ACC112 (cell line): Measurements from ENCODE around the gene NKAPD1.
A peak's percentile ranks its signal among the peaks of the same experiment; 100 is the strongest.
"Not testable (repeated sequence)": the region's sequence is repeated elsewhere in the genome, so short reads cannot be mapped to it uniquely, and the experiment has no call there.

Experiments used
- H2AFZ ChIP-seq: fragments of 200-600 bp; sonication (generic); one replicate; pipeline ENCODE4 v1.6.0; 2017; ENCODE audit warnings: antibody characterized with exemption, low read length; ENCODE audit not compliant: unreplicated experiment
- H3K27ac ChIP-seq: fragments of 200-600 bp; sonication (generic); 2 replicates; pipeline ENCODE4 v1.5.1; 2014; ENCODE audit warnings: low read depth, mild to moderate bottlenecking, antibody characterized with exemption, low read length, moderate library complexity
- H3K27me3 ChIP-seq: fragments of 200-600 bp; sonication (generic); 2 replicates; pipeline ENCODE4 v1.6.1; 2014; ENCODE audit warnings: mild to moderate bottlenecking, antibody characterized with exemption, low read length, moderate library complexity, mixed read lengths; ENCODE audit not compliant: insufficient read depth
- H3K36me3 ChIP-seq: fragments of 200-600 bp; sonication (generic); 2 replicates; pipeline ENCODE4 v1.6.1; 2016; ENCODE audit warnings: mild to moderate bottlenecking, antibody characterized with exemption, low read length, moderate library complexity, mixed read lengths; ENCODE audit not compliant: insufficient read depth
- H3K4me1 ChIP-seq: fragments of 200-600 bp; sonication (generic); one replicate; pipeline ENCODE4 v1.6.1; 2016; ENCODE audit warnings: low read length, mixed read lengths; ENCODE audit not compliant: insufficient read depth, unreplicated experiment, control insufficient read depth
- H3K4me3 ChIP-seq: fragments of 200-600 bp; sonication (generic); 2 replicates; pipeline ENCODE4 v1.5.1; 2014; ENCODE audit warnings: mild to moderate bottlenecking, low read depth, low read length
- H3K79me2 ChIP-seq: fragments of 200-600 bp; sonication (generic); one replicate; pipeline ENCODE4 v1.6.0; 2016; ENCODE audit warnings: low read length; ENCODE audit not compliant: control insufficient read depth, unreplicated experiment, insufficient read depth

Gene NKAPD1

DNA sequence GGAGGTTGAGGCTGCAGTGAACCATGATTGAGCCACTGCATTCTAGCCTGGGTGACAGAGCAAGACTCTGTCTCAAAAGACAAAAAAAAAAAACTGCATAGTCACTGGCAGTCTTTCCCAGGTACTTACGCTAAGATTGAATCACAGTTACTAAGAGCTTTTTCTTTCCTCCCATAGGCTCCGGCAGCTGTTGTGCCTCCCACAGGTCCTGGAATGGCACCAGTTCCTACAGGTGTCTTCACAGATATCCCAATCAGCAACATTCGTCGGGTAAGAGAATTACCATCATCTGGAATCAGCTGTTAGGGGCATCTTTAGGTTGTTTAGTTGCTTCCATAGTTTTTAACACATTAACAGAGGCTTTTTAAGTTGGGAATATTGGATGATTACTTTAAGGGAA lies 29.1 kb upstream of the NKAPD1 start:
- H3K27me3 ChIP-seq = no peaks in the 10 kb centered on the region
- no peak overlapping the region for H2AFZ ChIP-seq
- peaks cover 4% of the 10 kb centered on the region for H3K79me2 ChIP-seq
- H3K36me3 ChIP-seq = peaks cover 23% of the 10 kb centered on the region
- peaks cover 25% of the 10 kb centered on the region for H3K4me1 ChIP-seq
- H3K4me3 ChIP-seq = no peak overlapping the region
- H3K27ac ChIP-seq = no peak overlapping the region

DNA sequence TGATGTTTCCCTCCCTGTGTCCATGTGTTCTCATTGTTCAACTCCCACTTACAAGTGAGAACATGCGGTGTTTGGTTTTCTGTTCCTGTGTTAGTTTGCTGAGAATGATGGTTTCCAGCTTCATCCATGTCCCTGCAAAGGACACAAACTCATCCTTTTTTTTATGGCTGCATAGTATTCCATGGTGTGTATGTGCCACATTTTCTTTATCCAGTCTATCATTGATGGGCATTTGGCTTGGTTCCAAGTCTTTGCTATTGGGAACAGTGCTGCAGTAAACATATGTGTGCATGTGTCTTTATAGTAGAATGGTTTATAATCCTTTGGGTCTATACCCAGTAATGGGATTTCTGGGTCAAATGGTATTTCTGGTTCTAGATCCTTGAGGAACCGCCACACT lies 27.5 kb upstream of the NKAPD1 start:
- Histone ChIP-seq H3K36me3 (peaks cover 20% of the 10 kb centered on the region), H3K4me1 (peaks cover 25% of the 10 kb centered on the region)
- not testable (repeated sequence) for H3K79me2 ChIP-seq, H3K4me3 ChIP-seq, H2AFZ ChIP-seq, H3K27ac ChIP-seq, H3K27me3 ChIP-seq

DNA sequence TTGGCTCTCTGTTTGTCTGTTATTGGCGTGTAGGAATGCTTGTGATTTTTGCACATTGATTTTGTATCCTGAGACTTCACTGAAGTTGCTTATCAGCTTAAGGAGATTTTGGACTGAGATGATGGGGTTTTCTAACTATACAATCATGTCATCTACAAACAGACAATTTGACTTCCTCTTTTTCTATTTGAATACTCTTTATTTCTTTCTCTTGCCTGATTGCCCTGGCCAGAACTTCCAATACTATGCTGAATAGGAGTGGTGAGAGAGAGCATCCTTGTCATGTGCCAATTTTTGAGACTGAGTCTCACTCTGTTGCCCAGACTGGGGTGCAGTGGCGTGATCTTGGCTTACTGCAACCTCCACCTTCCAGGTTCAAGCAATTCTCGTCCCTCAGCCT lies 25.8 kb upstream of the NKAPD1 start:
- Histone ChIP-seq H3K36me3 (peaks cover 24% of the 10 kb centered on the region), H3K4me1 (peaks cover 11% of the 10 kb centered on the region), H3K27ac (peak overlapping the region; percentile 46)
- H2AFZ ChIP-seq, H3K4me3 ChIP-seq, H3K27me3 ChIP-seq, H3K79me2 ChIP-seq: not testable (repeated sequence)

DNA sequence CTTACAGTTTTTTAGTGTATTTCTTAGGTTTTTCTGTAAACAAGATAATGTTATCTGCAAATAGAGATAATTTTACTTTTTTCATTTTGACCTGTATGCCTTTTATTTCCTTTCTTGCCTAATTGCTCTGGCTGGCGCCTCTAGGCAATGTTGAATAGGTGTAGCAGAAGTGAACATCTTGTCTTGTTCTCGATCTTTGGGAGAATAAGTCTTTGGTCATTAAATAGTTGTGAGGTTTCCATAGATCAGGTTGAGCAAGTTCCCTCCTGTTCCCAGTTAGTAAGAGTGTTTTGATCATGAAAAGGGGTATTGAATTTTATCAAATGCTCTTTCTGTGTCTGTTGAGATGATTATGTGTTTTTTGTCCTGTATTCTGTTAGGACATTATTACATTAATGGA lies 24.3 kb upstream of the NKAPD1 start:
- Histone ChIP-seq H3K27ac (no peak overlapping the region), H3K4me3 (no peak overlapping the region), H3K27me3 (no peaks in the 10 kb centered on the region), H3K36me3 (peaks cover 33% of the 10 kb centered on the region), H3K4me1 (peaks cover 11% of the 10 kb centered on the region), H3K79me2 (peaks cover 8% of the 10 kb centered on the region), H2AFZ (no peak overlapping the region)

DNA sequence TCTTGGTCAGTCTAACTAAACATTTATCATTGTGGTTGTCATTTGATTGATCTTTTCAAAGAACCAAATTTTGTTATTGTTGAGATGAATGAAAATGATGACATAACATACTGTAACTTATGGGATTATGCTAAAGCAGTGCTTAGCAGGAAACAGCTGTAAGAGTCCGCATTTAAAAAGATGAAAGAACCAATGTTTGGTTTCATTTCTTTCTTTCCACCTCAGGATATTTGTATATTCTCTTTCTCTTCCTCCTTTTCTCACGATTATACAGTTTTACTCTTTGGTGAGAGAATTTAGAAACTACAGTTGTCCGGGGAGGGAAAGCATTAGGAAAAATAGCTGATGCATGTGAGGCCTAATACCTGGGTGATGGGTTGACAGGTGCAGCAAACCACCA lies 23.4 kb upstream of the NKAPD1 start:
- H3K79me2 ChIP-seq = peaks cover 8% of the 10 kb centered on the region
- H3K4me1 ChIP-seq = peaks cover 11% of the 10 kb centered on the region
- H3K4me3 ChIP-seq = no peak overlapping the region
- H2AFZ ChIP-seq = no peak overlapping the region
- H3K27ac ChIP-seq = no peak overlapping the region
- H3K27me3 ChIP-seq = no peaks in the 10 kb centered on the region
- peaks cover 26% of the 10 kb centered on the region for H3K36me3 ChIP-seq

DNA sequence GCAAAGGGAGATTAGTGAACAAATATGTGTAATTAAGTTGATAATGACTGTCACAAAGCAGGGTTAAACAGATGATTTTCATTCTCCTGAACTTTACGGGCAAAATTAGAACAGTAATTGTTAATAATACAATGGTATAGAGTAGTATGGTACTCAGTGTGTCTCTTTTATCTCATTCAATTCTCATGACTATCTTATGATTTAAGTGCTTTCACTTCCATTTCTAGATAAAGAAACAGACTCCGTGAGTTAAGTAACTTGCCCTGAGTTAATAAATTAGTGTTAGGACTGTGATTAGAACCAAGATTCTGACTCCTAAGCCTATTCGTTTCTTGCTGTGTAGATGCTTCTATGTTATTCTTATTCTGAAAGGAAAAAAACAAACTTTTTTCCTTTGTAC lies 22.3 kb upstream of the NKAPD1 start:
- Histone ChIP-seq H3K4me3 (no peak overlapping the region), H3K27me3 (no peaks in the 10 kb centered on the region), H3K79me2 (peaks cover 8% of the 10 kb centered on the region), H3K36me3 (peaks cover 28% of the 10 kb centered on the region), H3K27ac (no peak overlapping the region), H2AFZ (no peak overlapping the region), H3K4me1 (peaks cover 11% of the 10 kb centered on the region)

DNA sequence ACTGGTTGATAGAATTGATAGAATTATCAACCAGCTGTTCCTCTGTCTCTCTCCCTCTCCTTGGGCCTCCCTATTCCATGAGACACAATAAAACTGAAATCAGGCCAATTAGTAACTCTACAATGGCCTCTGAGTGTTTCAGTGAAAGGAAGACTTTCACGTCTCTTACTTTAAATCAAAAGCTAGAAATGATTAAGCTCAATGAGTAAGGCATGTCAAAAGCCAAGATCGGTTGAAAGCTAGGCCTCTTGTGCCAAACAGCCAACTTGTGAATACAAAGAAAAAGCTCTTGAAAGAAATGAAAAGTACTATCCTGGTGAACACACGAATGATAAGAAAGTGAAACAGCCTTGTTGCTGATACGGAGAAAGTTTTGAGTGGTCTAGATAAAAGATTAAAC lies 16.9 kb upstream of the NKAPD1 start:
- Histone ChIP-seq H3K27me3 (no peaks in the 10 kb centered on the region), H3K4me1 (no peaks in the 10 kb centered on the region), H3K36me3 (peaks cover 21% of the 10 kb centered on the region), H3K27ac (no peak overlapping the region), H3K79me2 (no peaks in the 10 kb centered on the region), H3K4me3 (no peak overlapping the region), H2AFZ (no peak overlapping the region)

DNA sequence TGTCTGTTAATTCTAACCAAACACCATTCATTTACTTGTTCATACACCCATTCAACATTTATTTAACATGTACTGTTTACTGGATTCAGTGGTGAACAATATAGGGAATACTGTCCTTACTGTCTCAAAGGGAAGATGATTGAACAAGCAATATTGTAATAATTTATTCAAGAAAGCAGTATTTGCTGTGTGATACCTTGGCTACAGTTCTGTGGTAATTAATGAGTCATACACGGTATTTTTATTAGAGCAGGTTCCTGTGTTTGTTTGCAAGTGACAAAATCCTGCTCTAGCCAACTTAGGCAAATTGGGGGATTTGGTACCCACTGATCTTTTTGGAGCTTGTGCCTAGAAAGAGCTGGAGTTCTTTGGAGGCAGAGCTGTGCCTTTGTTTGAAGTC lies 16.0 kb upstream of the NKAPD1 start:
- Histone ChIP-seq H2AFZ (no peak overlapping the region), H3K79me2 (no peaks in the 10 kb centered on the region), H3K27ac (no peak overlapping the region), H3K27me3 (no peaks in the 10 kb centered on the region), H3K4me1 (no peaks in the 10 kb centered on the region), H3K4me3 (no peak overlapping the region), H3K36me3 (peaks cover 30% of the 10 kb centered on the region)

DNA sequence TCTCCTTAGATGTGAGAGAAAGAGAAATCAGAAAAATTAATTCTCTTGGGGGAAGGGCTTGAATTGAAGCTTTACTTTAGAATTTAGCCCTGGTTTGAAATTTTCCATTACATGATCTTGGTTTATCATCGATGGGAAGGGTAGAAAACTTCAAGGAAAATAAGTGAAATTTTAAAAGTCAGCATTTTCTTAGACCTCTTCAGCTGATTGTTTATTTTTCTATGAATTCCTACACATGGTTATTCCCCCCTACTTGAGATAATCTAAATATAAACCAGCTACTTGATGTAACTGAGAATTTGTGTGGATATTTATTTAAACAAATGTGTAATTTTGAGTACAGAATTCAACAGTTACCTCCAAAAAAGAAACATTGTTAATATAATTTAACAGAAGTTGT lies 11.2 kb upstream of the NKAPD1 start:
- Histone ChIP-seq H3K4me1 (no peaks in the 10 kb centered on the region), H3K27me3 (no peaks in the 10 kb centered on the region), H3K36me3 (peaks cover 16% of the 10 kb centered on the region), H3K79me2 (no peaks in the 10 kb centered on the region), H3K4me3 (no peak overlapping the region), H3K27ac (no peak overlapping the region), H2AFZ (no peak overlapping the region)

DNA sequence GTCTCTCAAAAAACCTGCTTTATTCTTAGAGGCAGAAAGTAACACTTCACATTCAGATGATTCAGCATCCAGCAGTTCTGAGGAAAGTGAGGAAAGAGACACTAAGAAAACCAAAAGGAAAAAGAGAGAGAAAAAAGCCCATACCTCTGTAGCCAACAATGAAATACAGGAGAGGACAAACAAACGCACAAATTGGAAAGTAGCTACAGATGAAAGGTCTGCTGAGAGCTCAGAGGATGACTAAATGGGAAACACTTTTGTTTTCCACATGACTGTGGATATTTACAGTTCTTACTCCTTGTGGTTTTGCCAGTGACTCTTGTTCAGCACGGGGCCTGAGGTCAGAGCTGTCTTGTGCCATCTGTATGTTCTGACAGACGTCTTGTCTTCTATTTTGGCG lies 8.6 kb downstream of the NKAPD1 start:
- H3K27ac ChIP-seq = peak overlapping the region; percentile 94
- no peaks in the 10 kb centered on the region for H3K27me3 ChIP-seq
- H3K36me3 ChIP-seq = peaks cover 33% of the 10 kb centered on the region
- H2AFZ ChIP-seq = no peak overlapping the region
- H3K4me3 ChIP-seq = no peak overlapping the region
- peaks cover 14% of the 10 kb centered on the region for H3K4me1 ChIP-seq
- peaks cover 35% of the 10 kb centered on the region for H3K79me2 ChIP-seq

DNA sequence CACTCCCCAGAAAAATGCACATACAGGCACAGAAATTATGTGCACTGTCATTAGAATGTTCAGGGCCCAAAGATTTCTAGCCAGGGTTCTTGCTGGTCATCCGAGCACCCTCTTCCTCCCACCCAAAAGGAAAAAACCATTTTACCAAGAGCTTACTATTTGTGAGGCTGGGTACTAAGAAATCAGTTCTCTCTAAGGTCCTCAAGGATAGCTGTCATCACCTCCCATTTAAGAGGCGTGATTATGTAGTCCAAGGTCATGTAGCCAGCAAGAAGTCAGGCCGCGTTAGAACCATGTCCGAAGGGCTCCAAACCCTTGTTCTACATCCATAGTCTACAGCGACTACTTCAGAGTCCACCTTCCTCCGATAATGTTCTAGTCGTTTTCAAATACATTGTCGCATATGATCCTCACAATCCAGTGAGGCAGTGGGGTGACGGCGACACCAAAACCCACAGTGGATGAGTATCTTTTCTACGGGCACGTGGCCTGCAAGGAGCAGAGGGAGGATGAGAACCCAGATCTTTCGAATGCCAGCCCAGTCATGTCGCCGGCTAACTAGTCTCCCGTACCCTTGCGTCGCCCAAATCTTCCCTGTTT lies 11.8 kb downstream of the NKAPD1 start:
- Histone ChIP-seq H3K79me2 (peaks cover 55% of the 10 kb centered on the region), H3K36me3 (peaks cover 38% of the 10 kb centered on the region), H3K27ac (peak overlapping the region; percentile 40; the same call in 1 of the 2 replicates), H3K4me3 (peak overlapping the region; percentile 98), H2AFZ (peak overlapping the region; percentile 74), H3K27me3 (no peaks in the 10 kb centered on the region), H3K4me1 (peaks cover 23% of the 10 kb centered on the region)
